ENCODE results near the gene RAD21L1. TPM values are rescaled to one million over a fixed set of nuclear protein-coding genes. Genes with fewer than 3 reads are reported as not detected.

RAD21L1 gene
- total and polyA plus RNA-seq, 2 of the 8 experiments (the other 6 are each of a cell fraction or from before 2014, with no cell fraction given): 0.06 to 0.26 TPM

- no peak for TF ChIP-seq CHD7 (IDR thresholded peaks at IDR 0.05; ENCODE audit: insufficient replicate concordance, low read length)
- TF ChIP-seq POU5F1 (IDR thresholded peaks at IDR 0.05; ENCODE audit: low read depth, low read length): no peak
- TF ChIP-seq TBP (IDR thresholded peaks at IDR 0.05; ENCODE audit: low read depth, low read length): no peak
- TF ChIP-seq SIN3A (conservative IDR thresholded peaks at IDR 0.05 in 1 of 2, IDR thresholded peaks at IDR 0.05 in 1 of 2; ENCODE audit: low read depth in 1 of 2, low read length in 2 of 2): no peak
- no peak for TF ChIP-seq RFX5 (IDR thresholded peaks at IDR 0.05; ENCODE audit: borderline replicate concordance, low read depth, low read length)
- no peak for TF ChIP-seq SIX5 (IDR thresholded peaks at IDR 0.05; ENCODE audit: low read depth, low read length)
- TF ChIP-seq SAP30 (IDR thresholded peaks at IDR 0.05; ENCODE audit: insufficient read depth, insufficient replicate concordance, low read length): no peak
- TF ChIP-seq HDAC2 (IDR thresholded peaks at IDR 0.05; ENCODE audit: borderline replicate concordance in 1 of 2, low read depth in 2 of 2, low read length in 2 of 2): no peak
- no peak for TF ChIP-seq CHD2 (IDR thresholded peaks at IDR 0.05; ENCODE audit: low read length)
- no peak for TF ChIP-seq SP2 (IDR thresholded peaks at IDR 0.05; ENCODE audit: low read length)
These were observed 57.1 kb downstream of the RAD21L1 start (continued) for GRCh38 chr20:1282966-1283365.

All from H1 (cell line).